HepG2 (cell line): Measurements from ENCODE around the gene RAI14. TPM values are rescaled to one million over a fixed set of nuclear protein-coding genes. Genes with fewer than 3 reads are reported as not detected.
A peak's percentile ranks its signal among the peaks of the same experiment; 100 is the strongest.

ENCODE experiments used
- ATAC-seq: fragments of 200-7000 bp; cut with Tn5 transposase; 3 replicates; pipeline ENCODE4 v1.9.1; 2020; ENCODE audit warnings: mild to moderate bottlenecking, moderate library complexity
- BruUV-seq: library from RNA; stranded (reverse); fragments of 400-500 nt; replicated peaks from 2 replicates; lab custom pipeline; 2021; lab: Mats Ljungman, UMichigan
- CTCF ChIA-PET: fragments of 300-600 bp; formaldehyde crosslinking; extraction: SDS; loops from one replicate; lab custom pipeline; 2021; ENCODE audit warnings: low total read pairs, inconsistent platforms, low intra/inter-chr PET ratio; lab: Yijun Ruan, JAX
- POLR2A ChIA-PET: fragments of 350-600 bp; sonication (Branson Sonifier 250); formaldehyde crosslinking; loops from one replicate; lab custom pipeline; 2020; ENCODE audit warnings: antibody characterized with exemption, inconsistent platforms; lab: Yijun Ruan, JAX
- DNase-seq: peaks from one replicate; pipeline ENCODE4 v3.0.0-alpha.2; 2015; ENCODE audit warnings: low spot score
- FAIRE-seq: peaks from 3 replicates; lab custom pipeline; 2011; peaks lifted over from hg19 to GRCh38; lab: Jason Lieb, UNC
- H2AFZ ChIP-seq: one replicate; pipeline ENCODE4 v1.6.1; 2011; ENCODE audit warnings: low read length, inconsistent platforms
- H3K27ac ChIP-seq: fragments of 300-600 bp; 3 replicates; pipeline ENCODE4 v1.8.0; 2011; ENCODE audit warnings: mixed run types, mild to moderate bottlenecking, mixed read lengths, low read length, inconsistent platforms; ENCODE audit not compliant: insufficient read depth; ENCODE audit errors: extremely low read length
- H3K27me3 ChIP-seq, 2 experiments: fragments of 200-600 bp in 1 of 2; 2 replicates in 1 of 2; 3 replicates in 1 of 2; pipeline versions ENCODE4 v1.6.0 to v1.8.0; 2011; ENCODE audit warnings: low read length in 2 of 2, mild to moderate bottlenecking in 2 of 2, moderate library complexity in 2 of 2, inconsistent platforms in 1 of 2; ENCODE audit not compliant: insufficient read depth in 2 of 2, control insufficient read depth in 1 of 2
- H3K36me3 ChIP-seq, 2 experiments: fragments of 200-600 bp in 1 of 2; replicated peaks in 1 of 2; 2 replicates in 1 of 2; 3 replicates in 1 of 2; pipeline versions ENCODE4 v1.5.1 to v1.8.0; 2011; ENCODE audit warnings: low read length in 2 of 2, inconsistent platforms in 1 of 2; ENCODE audit not compliant: insufficient read depth in 2 of 2, control insufficient read depth in 1 of 2
- H3K4me1 ChIP-seq: 2 replicates; pipeline ENCODE4 v1.5.1; 2012; ENCODE audit warnings: low read length, inconsistent platforms; ENCODE audit not compliant: insufficient read depth
- H3K4me2 ChIP-seq: 2 replicates; pipeline ENCODE4 v1.6.0; 2011; ENCODE audit warnings: low read depth, low read length, inconsistent platforms
- H3K4me3 ChIP-seq, 3 experiments: fragments of 200-600 bp in 1 of 3; sonication (generic), shearing (Covaris generic) in 1 of 3; replicated peaks in 1 of 3; 2 replicates each; pipeline ENCODE4 v1.5.1; 2011 to 2016; ENCODE audit warnings: low read length in 3 of 3, inconsistent platforms in 2 of 3, low read depth in 2 of 3, mild to moderate bottlenecking in 2 of 3, control low read depth in 1 of 3, mixed read lengths in 1 of 3; ENCODE audit not compliant: insufficient read depth in 1 of 3
- H3K79me2 ChIP-seq: one replicate; pipeline ENCODE4 v1.6.1; 2011; ENCODE audit warnings: low read length, inconsistent platforms; ENCODE audit not compliant: insufficient read depth
- H3K9ac ChIP-seq: 2 replicates; pipeline ENCODE4 v1.6.0; 2011; ENCODE audit warnings: mild to moderate bottlenecking, low read depth, low read length, inconsistent platforms; ENCODE audit not compliant: insufficient read depth
- H3K9me3 ChIP-seq: 2 replicates; pipeline ENCODE4 v1.5.1; 2012; ENCODE audit warnings: mild to moderate bottlenecking, low read length
- H4K20me1 ChIP-seq: 2 replicates; pipeline ENCODE4 v1.6.0; 2011; ENCODE audit warnings: inconsistent platforms, mild to moderate bottlenecking, low read length, moderate library complexity; ENCODE audit not compliant: insufficient read depth
- E2F1 ChIP-seq: sonication (generic); formaldehyde crosslinking; IDR thresholded peaks from 2 replicates; pipeline ENCODE4 v1.5.0; 2020; ENCODE audit warnings: missing genetic modification reagents
- FOSL2 ChIP-seq: sonication (generic); formaldehyde crosslinking; IDR thresholded peaks from 2 replicates; pipeline ENCODE4 v1.4.0; 2020; ENCODE audit warnings: missing genetic modification reagents
- ISL2 ChIP-seq: sonication (generic); formaldehyde crosslinking; IDR thresholded peaks from 2 replicates; pipeline ENCODE4 v1.5.0; 2020; ENCODE audit warnings: missing genetic modification reagents
- PBX2 ChIP-seq: IDR thresholded peaks from 2 replicates; pipeline ENCODE4 v1.6.1; 2016; ENCODE audit warnings: control low read depth
- ZFP82 ChIP-seq: sonication (generic); formaldehyde crosslinking; IDR thresholded peaks from 2 replicates; pipeline ENCODE4 v1.5.1; 2020; ENCODE audit warnings: mild to moderate bottlenecking, missing genetic modification reagents, borderline replicate concordance
- ZNF317 ChIP-seq: sonication (generic); formaldehyde crosslinking; IDR thresholded peaks from 2 replicates; pipeline ENCODE4 v1.5.0; 2020; ENCODE audit warnings: mild to moderate bottlenecking, missing genetic modification reagents
- ZNF629 ChIP-seq: sonication (generic); formaldehyde crosslinking; conservative IDR thresholded peaks from 2 replicates; pipeline ENCODE4 v1.5.0; 2020; ENCODE audit warnings: missing genetic modification reagents
- WGBS: methylation state at CpG from one replicate; pipeline ENCODE4 v1.1.6; 2017; ENCODE audit warnings: low lambda C conversion rate; 5-methylcytosine and 5-hydroxymethylcytosine counted together
- in situ Hi-C: cut with HindIII; loops from 2 replicates; pipeline ENCODE4 v1.10.0; 2017; ENCODE audit warnings: low pct_unique_long_range_greater_than_20kb; ENCODE audit not compliant: extremely low pct_ligation_motif_present
- intact Hi-C: fragments of 100-400 bp; cut with micrococcal nuclease; formaldehyde crosslinking; loops from one replicate; pipeline ENCODE4 v1.10.0; 2022; ENCODE audit not compliant: unreplicated experiment
- polyA plus RNA-seq, 8 experiments: library from polyadenylated mRNA; depleted of rRNA in 3 of 8; stranded (reverse) in 7 of 8; unstranded in 1 of 8; fragments of >200 nt; fragmentation: Illumina TruSeq in 4 of 8; extraction: Trizol in 4 of 8; gene quantifications; 2 replicates each; pipeline versions ENCODE4 v1.2.1 to v1.2.3, GENCODE V29; 2011 to 2016; ENCODE audit warnings: low read depth in 4 of 8, missing spikeins in 1 of 8, mixed read lengths in 1 of 8; ENCODE audit not compliant: insufficient read depth in 1 of 8
- total RNA-seq, 5 experiments: library from RNA; depleted of rRNA; stranded (reverse); fragments of >200 nt; fragmentation: Illumina TruSeq; extraction: Trizol; gene quantifications; 2 replicates each; pipeline ENCODE4 v1.2.3, GENCODE V29; 2016; ENCODE audit warnings: low read depth in 1 of 5
- TF ChIP-seq, protein P1 (sequence below): sonication (generic); formaldehyde crosslinking; IDR thresholded peaks from 2 replicates; pipeline ENCODE4 v1.5.0; 2020; ENCODE audit warnings: missing genetic modification reagents, mild to moderate bottlenecking, borderline replicate concordance

The RAI14 gene
- total and polyA plus RNA-seq, 2 of the 13 experiments (the other 11 are each of a cell fraction or from before 2014, with no cell fraction given): 12.6 to 18.2 TPM

- H3K4me1 ChIP-seq: no peaks in the 10 kb centered on the region
- H2AFZ ChIP-seq: no peak overlapping the region
- H3K36me3 ChIP-seq: no peaks in the 10 kb centered on the region
- no peak for DNase-seq
- TF ChIP-seq E2F1 (CRISPR knock-in tag) (no peak), ZNF317 (CRISPR knock-in tag) (no peak), ZNF629 (CRISPR knock-in tag) (peak; percentile 64), PBX2 (CRISPR knock-in tag) (no peak), FOSL2 (CRISPR knock-in tag) (no peak), ISL2 (CRISPR knock-in tag) (no peak), ZFP82 (no peak)
- TF ChIP-seq, protein P1, sequence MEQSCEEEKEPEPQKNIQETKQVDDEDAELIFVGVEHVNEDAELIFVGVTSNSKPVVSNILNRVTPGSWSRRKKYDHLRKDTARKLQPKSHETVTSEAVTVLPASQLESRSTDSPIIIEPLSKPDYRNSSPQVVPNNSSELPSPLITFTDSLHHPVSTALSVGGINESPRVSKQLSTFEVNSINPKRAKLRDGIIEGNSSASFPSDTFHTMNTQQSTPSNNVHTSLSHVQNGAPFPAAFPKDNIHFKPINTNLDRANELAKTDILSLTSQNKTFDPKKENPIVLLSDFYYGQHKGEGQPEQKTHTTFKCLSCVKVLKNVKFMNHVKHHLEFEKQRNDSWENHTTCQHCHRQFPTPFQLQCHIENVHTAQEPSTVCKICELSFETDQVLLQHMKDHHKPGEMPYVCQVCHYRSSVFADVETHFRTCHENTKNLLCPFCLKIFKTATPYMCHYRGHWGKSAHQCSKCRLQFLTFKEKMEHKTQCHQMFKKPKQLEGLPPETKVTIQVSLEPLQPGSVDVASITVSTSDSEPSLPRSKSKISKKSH: no peak
- TF ChIP-seq, all 625 proteins: peak for 1
- WGBS: 97% methylated on average over 2 of the region's 2 CpGs
- ATAC-seq: no peak
- no peaks in the 10 kb centered on the region for H3K79me2 ChIP-seq
- no peak overlapping the region for H3K4me3 ChIP-seq
- no peak overlapping the region for H3K4me2 ChIP-seq
- peaks cover 5% of the 10 kb centered on the region; the same call in 1 of the 2 replicates for H3K9me3 ChIP-seq
- ChIA-PET POLR2A (no interaction called here), CTCF (no interaction called here)
- BruUV-seq: no TSS peak
- FAIRE-seq: no peak
- no peaks in the 10 kb centered on the region for H3K27me3 ChIP-seq
- H3K9ac ChIP-seq: no peak overlapping the region
- H3K27ac ChIP-seq: no peak overlapping the region
- intact Hi-C loops: no loop called here
- in situ Hi-C loops: no loop called here
- no peaks in the 10 kb centered on the region for H4K20me1 ChIP-seq
These were observed 133.5 kb downstream of the RAI14 start for GRCh38 chr5:34789639-34790038.
